B cell (primary cell): Measurements from ENCODE around the gene UCKL1. TPM values are rescaled to one million over a fixed set of nuclear protein-coding genes. Genes with fewer than 3 reads are reported as not detected.
A peak's percentile ranks its signal among the peaks of the same experiment; 100 is the strongest.

Experiments used
- ATAC-seq: fragments of 200-7000 bp; cut with Tn5 transposase; one replicate; pipeline ENCODE4 v1.10.0; 2021; ENCODE audit warnings: low read depth, mild to moderate bottlenecking, moderate number of reproducible peaks, moderate library complexity
- CTCF ChIA-PET: fragments of 350-600 bp; sonication (Branson Sonifier 250); formaldehyde crosslinking; loops from one replicate; lab custom pipeline; 2021; ENCODE audit warnings: antibody characterized with exemption, inconsistent platforms; lab: Charles Lee
- POLR2A ChIA-PET: fragments of 350-600 bp; sonication (Branson Sonifier 250); formaldehyde crosslinking; loops from one replicate; lab custom pipeline; 2021; ENCODE audit warnings: antibody characterized with exemption; lab: Charles Lee
- DNase-seq: peaks from one replicate; pipeline ENCODE4 v3.0.0; 2013
- H2AFZ ChIP-seq: 2 replicates; pipeline ENCODE4 v1.6.1; 2012; ENCODE audit warnings: mild to moderate bottlenecking, low read depth, low read length; ENCODE audit not compliant: insufficient read depth, poor library complexity, severe bottlenecking
- H3K27ac ChIP-seq, 2 donors: 1 replicate in 1 of 2; 2 replicates in 1 of 2; pipeline ENCODE4 v1.5.1; 2012 to 2013; ENCODE audit warnings: low read length in 2 of 2, mild to moderate bottlenecking in 2 of 2, moderate library complexity in 1 of 2
- H3K27me3 ChIP-seq, 4 experiments: fragments of 200-600 bp in 1 of 4; sonication (generic) in 1 of 4; replicated peaks in 1 of 4; 1 replicate in 2 of 4; 2 replicates in 2 of 4; pipeline versions ENCODE4 v1.6.1 to v1.7.0; 2013 to 2016; ENCODE audit warnings: low read length in 3 of 4, mild to moderate bottlenecking in 2 of 4, mixed read lengths in 1 of 4, moderate library complexity in 1 of 4; ENCODE audit not compliant: insufficient read depth in 4 of 4, control insufficient read depth in 3 of 4; ENCODE audit errors: control extremely low read depth in 1 of 4
- H3K36me3 ChIP-seq, 2 experiments: replicated peaks in 1 of 2; 1 replicate in 1 of 2; 2 replicates in 1 of 2; pipeline versions ENCODE4 v1.6.1 to v1.7.1; 2013; ENCODE audit warnings: low read length in 1 of 2; ENCODE audit not compliant: insufficient read depth in 2 of 2, control insufficient read depth in 1 of 2; ENCODE audit errors: control extremely low read depth in 1 of 2, extremely low read depth in 1 of 2
- H3K4me1 ChIP-seq, 2 donors: fragments of 200-600 bp in 1 of 2; sonication (generic) in 1 of 2; 1 replicate in 1 of 2; 2 replicates in 1 of 2; pipeline versions ENCODE4 v1.5.1 to v1.6.1; 2013 to 2017; ENCODE audit warnings: low read length in 2 of 2; ENCODE audit not compliant: control insufficient read depth in 2 of 2, insufficient read depth in 2 of 2
- H3K4me2 ChIP-seq: replicated peaks from 2 replicates; pipeline ENCODE3; 2012; ENCODE audit warnings: mild to moderate bottlenecking, low read depth, low read length; ENCODE audit not compliant: poor library complexity, severe bottlenecking
- H3K4me3 ChIP-seq, 5 experiments: fragments of 200-600 bp in 1 of 5; sonication (generic) in 1 of 5; 1 replicate in 3 of 5; 2 replicates in 2 of 5; pipeline versions ENCODE4 v1.5.1 to v1.7.0; 2011 to 2016; ENCODE audit warnings: low read length in 4 of 5, mild to moderate bottlenecking in 4 of 5, low read depth in 2 of 5, control low read depth in 1 of 5, moderate library complexity in 1 of 5; ENCODE audit not compliant: insufficient read depth in 1 of 5; ENCODE audit errors: control extremely low read depth in 1 of 5, extremely low read depth in 1 of 5
- H3K79me2 ChIP-seq: fragments of 200-600 bp; sonication (generic); one replicate; pipeline ENCODE4 v1.6.0; 2016; ENCODE audit warnings: low read length; ENCODE audit not compliant: control insufficient read depth, insufficient read depth
- H3K9ac ChIP-seq: fragments of 200-600 bp; sonication (generic); 2 replicates; pipeline ENCODE4 v1.6.1; 2017; ENCODE audit warnings: mild to moderate bottlenecking, low read length, moderate library complexity
- H3K9me3 ChIP-seq, 3 donors: one replicate each; pipeline versions ENCODE4 v1.6.1 to v1.7.1; 2013; ENCODE audit warnings: low read length in 2 of 3; ENCODE audit not compliant: control insufficient read depth in 2 of 3, insufficient read depth in 1 of 3; ENCODE audit errors: control extremely low read depth in 1 of 3
- H4K20me1 ChIP-seq: 2 replicates; pipeline ENCODE4 v1.6.0; 2012; ENCODE audit warnings: mild to moderate bottlenecking, low read length; ENCODE audit not compliant: insufficient read depth, control insufficient read depth, poor library complexity, severe bottlenecking
- H3K27ac Mint-ChIP-seq: one replicate; pipeline ENCODE4 v1.8.0; 2021; ENCODE audit warnings: mixed read lengths
- H3K27me3 Mint-ChIP-seq: one replicate; pipeline ENCODE4 v1.8.0; 2021; ENCODE audit warnings: mixed read lengths
- H3K4me1 Mint-ChIP-seq: one replicate; pipeline ENCODE4 v1.8.0; 2021; ENCODE audit warnings: mixed read lengths
- H3K4me3 Mint-ChIP-seq: one replicate; pipeline ENCODE4 v1.8.0; 2021; ENCODE audit warnings: mixed read lengths
- H3K9me3 Mint-ChIP-seq: one replicate; pipeline ENCODE4 v1.8.0; 2022; ENCODE audit warnings: mixed read lengths; ENCODE audit not compliant: insufficient read depth
- CTCF ChIP-seq: fragments of 200-600 bp; IDR thresholded peaks from one replicate; pipeline ENCODE4 v1.8.0; 2022; ENCODE audit warnings: antibody characterized with exemption, mild to moderate bottlenecking
- EZH2 ChIP-seq: IDR thresholded peaks from 2 replicates; pipeline ENCODE4 v1.6.1; 2012; ENCODE audit warnings: borderline replicate concordance, low read depth, mild to moderate bottlenecking, moderate library complexity, low read length; ENCODE audit not compliant: insufficient read depth, poor library complexity, severe bottlenecking
- WGBS: methylation state at CpG from one replicate; pipeline ENCODE4 v1.1.5; 2013; ENCODE audit warnings: missing lambda C conversion rate; ENCODE audit not compliant: insufficient coverage; 5-methylcytosine and 5-hydroxymethylcytosine counted together
- intact Hi-C: fragments of 100-400 bp; cut with micrococcal nuclease; formaldehyde crosslinking; loops from one replicate; pipeline ENCODE4 v1.10.0; 2022
- polyA plus RNA-seq: library from polyadenylated mRNA; depleted of rRNA; stranded (reverse); fragments of >200 nt; gene quantifications from 2 replicates; pipeline ENCODE4 v1.2.3, GENCODE V29; 2012
- total RNA-seq, 2 donors: library from RNA; stranded (reverse); fragments of 120-200 nt in 1 of 2; gene quantifications; 1 replicate in 1 of 2; 2 replicates in 1 of 2; pipeline versions ENCODE4 v1.2.3 to v1.2.4, GENCODE V29; 2013 to 2022

Gene UCKL1
- total and polyA plus RNA-seq, 2 donors (not counting 1 experiment from before 2014, with no cell fraction given): 106 to 199 TPM

- ChIA-PET CTCF (interaction anchor here (0.8 to 1.7 kb wide), 10 partner anchors 14 to 358 kb away, joined by 3 to 7 read pairs (median 4); partner anchors contain the start of genes LKAAEAR1, PRPF6, PTK6 and UCKL1), POLR2A (interaction anchor here (1.1 to 2.0 kb wide), 5 partner anchors 30 to 464 kb away, joined by 4 to 6 read pairs (median 5); partner anchors contain the start of genes LIME1, SAMD10, TPD52L2 and UCKL1)
- Histone ChIP-seq H3K9ac (peak overlapping the region; percentile 65), H3K4me1 (peaks cover 21 to 41% of the 10 kb centered on the region in 2 donors), H3K27ac (peak overlapping the region; percentile 42 to 80), H3K27me3 (no peaks in the 10 kb centered on the region), H2AFZ (peak overlapping the region; percentile 40), H3K4me3 (peak overlapping the region; percentile 27 to 81 (median 60)), H3K79me2 (peaks cover 45% of the 10 kb centered on the region), H3K36me3 (peaks cover 0 to 12% of the 10 kb centered on the region in 2 experiments), H3K4me2 (peak overlapping the region; percentile 93), H4K20me1 (peaks cover 49% of the 10 kb centered on the region), H3K9me3 (no peaks in the 10 kb centered on the region)
- Mint-ChIP-seq H3K4me3 (peak overlapping the region; percentile 93), H3K4me1 (peaks cover 40% of the 10 kb centered on the region), H3K27ac (peak overlapping the region; percentile 91), H3K27me3 (no peaks in the 10 kb centered on the region), H3K9me3 (no peaks in the 10 kb centered on the region)
- under 1% methylated on average over 78 of the region's 87 CpGs for WGBS
- TF ChIP-seq CTCF (no peak), EZH2 (no peak)
- no peak for DNase-seq
- intact Hi-C loops: loop anchor here (1.0 to 10.0 kb wide), 4 partner anchors 30 to 941 kb away; partner anchors contain the start of genes PRPF6, SLC17A9, TPD52L2 and UCKL1
- ATAC-seq: no peak
Measured at GRCh38 chr20:63895202-63895951, 60.8 kb downstream of the UCKL1 start.
